HG02763 (cell line): Measurements from ENCODE around the gene DST.
"Not testable (repeated sequence)": the region's sequence is repeated elsewhere in the genome, so short reads cannot be mapped to it uniquely, and the experiment has no call there.

Experiments
- ATAC-seq: cut with Tn5 transposase; IDR thresholded peaks from one replicate; pipeline ENCODE4 v1.9.1; 2021; ENCODE audit warnings: mild to moderate bottlenecking, moderate library complexity; ENCODE audit not compliant: unreplicated experiment

The DST gene

GRCh38 chr6:56573624-56574023 lies 69.1 kb downstream of the DST start:
- no peak for ATAC-seq

DNA sequence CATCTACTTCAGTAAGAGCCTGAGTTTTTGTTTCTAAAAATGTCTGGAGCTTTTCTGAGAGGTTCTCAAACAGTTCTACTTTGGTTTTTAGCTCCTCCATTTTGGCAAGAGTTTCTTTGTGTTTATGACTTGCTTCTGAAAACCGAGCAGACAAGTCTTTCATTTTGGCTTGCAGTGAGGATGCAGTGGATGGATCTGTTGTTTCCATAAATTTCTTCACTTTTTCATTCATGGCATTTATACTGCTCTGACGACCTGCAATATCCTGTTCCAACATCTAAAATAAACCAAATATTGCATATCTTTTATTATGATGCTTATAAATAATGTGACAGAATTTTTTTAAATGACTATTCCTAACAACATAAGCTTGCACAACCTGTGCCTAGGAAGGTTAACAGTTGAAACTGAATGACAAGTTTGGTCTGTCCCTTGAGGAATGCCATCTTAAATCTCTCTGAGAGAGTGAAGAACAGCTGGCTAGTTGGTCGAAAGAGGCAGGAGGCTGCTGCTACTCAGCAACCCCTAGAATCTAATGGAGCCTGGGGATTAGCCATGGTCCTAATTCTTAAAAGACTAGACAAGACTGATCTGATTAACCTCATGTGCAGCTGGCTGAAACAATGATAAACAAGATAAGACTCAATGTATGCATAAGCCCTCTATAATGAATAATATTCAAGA lies 69.8 kb downstream of the DST start:
- ATAC-seq: no peak

DNA sequence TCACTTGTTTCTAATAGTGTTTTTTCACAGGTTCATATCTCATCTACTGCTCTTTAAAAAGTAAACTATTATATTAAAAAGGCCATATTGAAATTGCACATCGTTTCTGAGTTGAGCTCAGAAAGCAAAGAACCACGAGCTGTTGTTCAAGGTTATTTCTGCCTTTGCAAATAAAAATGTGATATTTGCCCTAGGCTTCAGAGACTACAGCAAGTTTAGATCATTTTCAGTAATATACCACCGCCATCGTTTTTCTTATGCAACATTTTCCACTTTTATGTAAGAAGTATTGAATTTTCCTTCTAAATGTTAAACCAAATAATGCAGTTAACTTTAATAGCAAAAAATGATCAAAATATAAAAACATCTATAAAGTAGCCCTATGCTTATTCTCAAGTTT lies 71.1 kb downstream of the DST start:
- ATAC-seq: no peak

GRCh38 chr6:56570413-56571359 lies 72.0 kb downstream of the DST start:
- peak; percentile 90 for ATAC-seq

- ATAC-seq: no peak
These were observed 75.2 kb downstream of the DST start for GRCh38 chr6:56567501-56567900.

- not testable (repeated sequence) for ATAC-seq
These were observed 80.0 kb downstream of the DST start for GRCh38 chr6:56562730-56563129.

GRCh38 chr6:56556751-56557540 lies 85.7 kb downstream of the DST start:
- ATAC-seq: no peak

GRCh38 chr6:56555438-56555872 lies 87.2 kb downstream of the DST start:
- no peak for ATAC-seq

DNA sequence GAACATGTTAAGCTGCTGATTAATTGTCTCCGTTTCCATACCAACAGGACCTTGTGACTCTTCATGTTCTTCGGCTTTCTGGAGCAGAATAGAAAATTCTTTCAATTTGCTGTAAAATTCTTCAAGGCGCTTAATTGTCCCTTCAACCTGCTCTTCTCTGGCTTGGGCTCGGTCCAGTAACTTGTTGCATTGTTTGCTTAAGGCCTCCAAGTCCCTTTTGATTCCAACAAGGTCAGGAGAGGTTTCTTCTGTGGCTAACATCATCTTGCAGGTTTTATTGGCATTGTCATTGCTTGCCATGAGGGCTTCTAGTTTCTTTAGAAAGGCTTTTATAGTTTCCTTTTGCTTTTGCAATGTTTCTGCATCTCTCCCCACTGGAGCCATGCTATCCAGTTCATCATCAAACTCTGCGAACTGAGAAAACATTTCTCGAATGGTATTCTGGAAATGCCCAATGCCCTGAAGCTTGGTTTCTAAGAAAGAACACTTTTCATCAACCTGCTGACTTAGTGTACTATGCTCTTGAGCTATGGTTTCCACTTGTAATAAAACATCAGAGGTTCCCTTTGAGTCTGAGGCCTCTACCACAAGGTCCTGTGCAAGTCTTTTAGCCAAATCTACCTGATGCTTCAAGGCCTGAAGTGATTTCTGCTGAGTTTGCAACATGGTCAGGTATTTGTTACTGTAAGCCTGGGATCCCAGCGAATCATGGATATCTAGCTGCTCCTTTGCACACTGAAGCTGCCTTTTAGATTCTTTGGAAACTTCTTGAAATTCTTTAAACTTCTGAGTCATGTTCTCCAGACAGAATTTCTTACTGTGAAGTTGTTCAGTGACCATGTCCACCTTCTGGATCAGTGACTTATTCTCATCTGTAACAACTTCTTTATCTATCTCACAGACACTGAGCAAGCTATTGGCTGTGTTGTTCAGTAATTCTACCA lies 90.2 kb downstream of the DST start:
- ATAC-seq: no peak

DNA sequence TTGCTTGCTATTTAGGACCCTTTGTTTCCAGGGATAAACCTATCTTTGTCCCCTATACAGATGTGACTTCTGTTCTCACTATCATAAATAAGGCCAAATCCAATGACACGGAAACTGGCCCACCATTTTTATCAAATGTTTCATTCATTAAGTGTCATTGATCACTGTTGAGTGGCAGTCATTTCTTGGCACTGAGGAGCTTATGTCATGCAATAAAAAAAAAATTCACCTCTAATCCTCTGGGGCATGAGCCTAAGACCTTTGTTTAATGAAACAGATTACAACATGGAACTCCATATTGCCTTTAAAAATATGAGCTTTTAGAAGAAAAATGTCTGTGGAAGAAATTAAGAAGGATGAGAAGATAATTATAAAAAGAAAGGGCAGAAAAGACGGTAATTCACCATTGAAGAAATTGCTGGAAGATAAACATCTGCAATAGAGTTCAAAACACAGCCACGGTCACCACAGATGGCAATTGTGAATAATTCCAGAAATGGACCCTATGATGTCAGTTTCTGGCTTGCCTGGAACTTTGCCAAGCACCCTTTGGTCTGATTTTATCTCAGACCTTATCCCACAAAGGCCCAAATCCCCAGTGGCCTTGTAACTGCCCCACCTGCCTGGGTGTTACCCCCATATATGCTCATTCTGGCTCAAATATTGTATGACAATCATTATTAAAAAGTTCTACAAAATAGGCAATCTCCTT lies 91.1 kb downstream of the DST start:
- no peak for ATAC-seq

DNA sequence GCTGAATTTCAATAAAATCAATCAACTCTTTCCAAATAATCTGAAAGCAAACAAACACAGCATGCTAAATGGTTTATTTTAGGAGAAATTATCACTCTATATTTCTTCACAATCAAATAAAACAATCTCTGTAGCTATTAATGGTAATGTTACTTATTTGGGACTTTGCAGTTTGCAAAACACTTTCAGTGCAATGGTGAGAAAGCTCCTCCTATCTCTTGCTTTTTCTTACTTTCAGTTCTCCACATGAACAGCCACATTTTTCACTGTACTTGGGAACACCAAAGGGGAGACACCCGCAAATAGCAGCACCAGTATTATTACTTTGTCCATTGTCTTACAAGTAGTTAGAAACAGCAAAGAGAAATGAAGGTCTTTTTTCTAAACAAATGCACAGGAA lies 92.4 kb downstream of the DST start:
- no peak for ATAC-seq

GRCh38 chr6:56549014-56549413 lies 93.7 kb downstream of the DST start:
- ATAC-seq: no peak

GRCh38 chr6:56547687-56548086 lies 95.0 kb downstream of the DST start:
- no peak for ATAC-seq

DNA sequence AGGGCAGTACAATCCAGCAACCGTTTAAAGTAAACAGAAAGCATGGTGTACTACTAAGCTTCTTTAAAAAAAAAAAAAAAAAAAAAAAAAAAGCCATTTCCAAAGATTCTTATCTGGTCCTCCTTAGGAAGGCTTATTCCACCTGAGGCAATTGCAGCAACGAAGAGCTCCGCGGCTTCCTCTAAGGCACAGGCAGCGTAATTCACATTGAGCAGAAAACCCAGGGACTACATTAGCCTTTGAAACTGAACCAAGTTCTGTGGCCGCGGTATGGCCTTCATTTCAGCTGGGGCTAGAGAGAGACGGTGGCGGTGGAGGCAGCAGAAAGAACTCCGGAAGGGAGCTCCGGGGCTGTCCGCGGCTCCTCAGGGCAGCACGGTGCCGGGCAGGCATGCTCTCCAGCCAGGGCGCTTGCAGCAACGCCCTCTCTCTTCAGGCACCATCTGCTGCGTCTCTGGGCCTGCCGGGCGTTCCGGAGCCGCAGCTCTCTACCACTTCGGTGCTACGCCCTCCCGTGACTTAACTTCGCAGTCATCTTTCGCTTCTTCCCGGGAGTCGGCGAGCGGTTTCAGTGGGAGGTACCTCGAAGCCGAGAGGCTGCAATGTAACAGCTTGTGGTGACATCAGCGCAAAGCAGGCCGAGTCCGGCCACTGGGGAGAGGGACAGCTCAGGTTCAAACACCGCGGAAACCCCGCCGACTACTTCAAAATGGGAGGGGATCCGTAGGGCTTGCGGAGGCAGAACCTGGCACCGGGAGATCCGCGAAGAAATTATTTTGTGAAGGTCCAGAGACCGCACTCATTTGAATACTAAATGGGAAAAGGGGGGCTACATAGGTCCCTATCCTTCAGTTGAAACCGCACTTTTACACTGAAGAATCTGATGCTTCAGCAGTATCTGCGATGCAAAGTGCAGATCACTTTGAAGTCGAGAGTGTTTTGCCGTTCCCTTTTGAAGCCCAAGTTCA lies 100.0 kb downstream of the DST start:
- ATAC-seq: peak; percentile 94

DNA sequence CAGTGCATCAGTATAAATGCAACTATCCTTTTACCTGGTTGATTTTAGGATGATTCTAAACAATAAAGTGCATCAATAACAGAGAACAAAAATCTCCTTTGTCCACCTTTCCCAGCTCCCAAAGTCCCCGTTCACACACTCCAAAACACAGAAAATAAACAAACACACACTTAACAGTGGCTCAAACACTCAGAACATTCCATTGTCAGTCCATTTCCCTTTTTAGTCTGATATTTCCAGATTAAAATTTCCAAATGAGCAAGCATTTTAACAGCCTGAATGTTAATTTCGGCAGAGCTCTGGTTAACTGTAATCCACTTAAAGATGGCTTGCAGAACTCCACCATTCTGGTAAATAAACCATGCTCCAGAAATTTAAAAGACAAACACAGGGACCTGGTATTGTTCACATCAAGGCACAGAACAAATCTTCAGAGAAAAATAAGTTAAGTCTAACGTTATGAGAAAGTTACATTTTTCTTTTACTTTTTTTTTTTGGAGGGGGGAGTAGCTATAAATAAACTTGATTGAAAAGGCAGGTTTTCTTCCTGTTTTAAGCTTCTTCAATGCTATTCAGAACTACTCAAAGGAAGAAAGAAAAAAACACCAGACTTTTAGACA lies 100.8 kb downstream of the DST start:
- ATAC-seq: no peak

- ATAC-seq: no peak
These were observed 101.6 kb downstream of the DST start for GRCh38 chr6:56541030-56541600.

DNA sequence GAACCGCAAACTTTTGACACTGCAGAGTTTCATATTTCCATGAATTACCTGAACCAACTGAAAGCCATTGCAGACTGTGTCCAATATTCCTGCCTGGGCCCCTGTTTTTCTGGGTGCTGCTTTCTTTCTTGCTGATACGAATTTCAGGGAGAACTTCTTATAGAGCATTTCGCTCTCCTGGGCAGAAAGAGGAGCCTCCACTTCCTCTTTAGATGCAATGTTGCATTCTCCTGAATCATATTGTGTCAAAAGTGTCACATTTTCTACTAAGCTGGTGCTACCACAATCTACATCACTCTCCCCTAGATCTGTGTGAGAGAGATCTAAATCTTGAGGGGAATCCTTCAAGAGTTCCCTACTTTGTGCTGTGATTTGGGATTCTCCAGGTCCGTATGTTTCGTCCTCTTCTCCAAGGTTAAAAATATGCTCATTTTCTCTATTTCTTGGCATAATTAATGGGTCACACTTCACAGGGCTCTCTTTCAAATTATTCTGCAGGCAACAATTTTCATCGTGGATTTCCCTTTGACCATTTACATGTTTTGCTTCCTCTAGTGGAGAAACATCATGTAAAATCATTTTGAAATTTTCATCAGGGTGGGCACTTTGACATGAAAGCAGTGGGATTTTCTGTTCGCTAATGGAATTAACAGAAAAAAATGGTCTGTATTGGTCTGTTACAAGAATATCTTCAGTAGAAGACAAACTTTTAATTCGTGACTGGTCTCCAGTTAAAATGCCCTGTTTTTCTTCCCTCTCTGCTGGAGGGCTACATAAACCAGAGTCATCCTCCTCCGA lies 102.3 kb downstream of the DST start:
- no peak for ATAC-seq
